HTERT RPE-1 (cell line): ENCODE measurements around the gene BTG1.
"Not testable (repeated sequence)": the region's sequence is repeated elsewhere in the genome, so short reads cannot be mapped to it uniquely, and the experiment has no call there.

ENCODE experiments used
- in situ Hi-C: fragments of 300-500 bp; cut with MboI; formaldehyde crosslinking; loops from 4 replicates; pipeline ENCODE4 v1.14.3; 2020; ENCODE audit warnings: low sequenced_read_pairs

Gene BTG1

GRCh38 chr12:92151916-92152315 is 6.3 kb upstream of the BTG1 start:
- in situ Hi-C loops = no loop called here

GRCh38 chr12:92149563-92149962 is 3.9 kb upstream of the BTG1 start:
- in situ Hi-C loops = no loop called here

- in situ Hi-C loops = no loop called here
These were observed 1.8 kb upstream of the BTG1 start for GRCh38 chr12:92147491-92147890.

- in situ Hi-C loops = no loop called here
These were observed 1.0 kb upstream of the BTG1 start for GRCh38 chr12:92146497-92147224.

GRCh38 chr12:92145481-92145730 is 240 bp downstream of the BTG1 start:
- in situ Hi-C loops = no loop called here

- in situ Hi-C loops = no loop called here
These were observed 790 bp downstream of the BTG1 start for GRCh38 chr12:92144631-92145480.

GRCh38 chr12:92143686-92144630 is 1.7 kb downstream of the BTG1 start:
- in situ Hi-C loops = no loop called here

- in situ Hi-C loops = no loop called here
These were observed 2.4 kb downstream of the BTG1 start for GRCh38 chr12:92143258-92143657.

- in situ Hi-C loops = no loop called here
These were observed 3.3 kb downstream of the BTG1 start for GRCh38 chr12:92142251-92142926.

GRCh38 chr12:92141591-92142121 is 4.0 kb downstream of the BTG1 start:
- in situ Hi-C loops = no loop called here

GRCh38 chr12:92140896-92141536 is 4.6 kb downstream of the BTG1 start:
- in situ Hi-C loops = no loop called here

GRCh38 chr12:92140156-92140555 is 5.5 kb downstream of the BTG1 start:
- in situ Hi-C loops = no loop called here

- in situ Hi-C loops = no loop called here
These were observed 6.0 kb downstream of the BTG1 start for GRCh38 chr12:92139634-92140150.

- in situ Hi-C loops = no loop called here
These were observed 7.0 kb downstream of the BTG1 start for GRCh38 chr12:92138626-92139025.

- in situ Hi-C loops = no loop called here
These were observed 7.5 kb downstream of the BTG1 start for GRCh38 chr12:92138144-92138543.

GRCh38 chr12:92136965-92137721 is 8.5 kb downstream of the BTG1 start:
- in situ Hi-C loops = no loop called here

- in situ Hi-C loops = no loop called here
These were observed 9.5 kb downstream of the BTG1 start for GRCh38 chr12:92136026-92136730.

- in situ Hi-C loops = not testable (repeated sequence)
These were observed 10.1 kb downstream of the BTG1 start for GRCh38 chr12:92135541-92135940.
